Measurements from ENCODE around the gene NKAPL.

The NKAPL gene

GRCh38 chr6:28226460-28226859 lies 32.6 kb upstream of the NKAPL start:
- TF ChIP-seq CTCF (IDR thresholded peaks at IDR 0.05; ENCODE audit: low read depth, low read length), result no peak
- no peak overlapping the region for H3K4me3 ChIP-seq (replicated peaks in 1 of 2; ENCODE audit: low read depth in 2 of 2, low read length in 2 of 2)
- DNase-seq (ENCODE audit: low read depth in 2 of 2), result no peak

- no peak for TF ChIP-seq CTCF (IDR thresholded peaks at IDR 0.05; ENCODE audit: low read depth, low read length)
- DNase-seq (ENCODE audit: low read depth in 2 of 2), result no peak
- no peak overlapping the region for H3K4me3 ChIP-seq (replicated peaks in 1 of 2; ENCODE audit: low read depth in 2 of 2, low read length in 2 of 2)
Measured at GRCh38 chr6:28232785-28233184, 26.3 kb upstream of the NKAPL start.

- no peak for DNase-seq (ENCODE audit: low read depth in 2 of 2)
- H3K4me3 ChIP-seq (replicated peaks in 1 of 2; ENCODE audit: low read depth in 2 of 2, low read length in 2 of 2), result no peak overlapping the region
- no peak for TF ChIP-seq CTCF (IDR thresholded peaks at IDR 0.05; ENCODE audit: low read depth, low read length)
Measured at GRCh38 chr6:28235912-28236452, 23.1 kb upstream of the NKAPL start.

GRCh38 chr6:28239636-28240035 lies 19.5 kb upstream of the NKAPL start:
- TF ChIP-seq CTCF (IDR thresholded peaks at IDR 0.05; ENCODE audit: low read depth, low read length), result no peak
- DNase-seq (ENCODE audit: low read depth in 2 of 2), result no peak
- H3K4me3 ChIP-seq (replicated peaks in 1 of 2; ENCODE audit: low read depth in 2 of 2, low read length in 2 of 2), result no peak overlapping the region

GRCh38 chr6:28240471-28240870 lies 18.6 kb upstream of the NKAPL start:
- no peak overlapping the region for H3K4me3 ChIP-seq (replicated peaks in 1 of 2; ENCODE audit: low read depth in 2 of 2, low read length in 2 of 2)
- no peak for DNase-seq (ENCODE audit: low read depth in 2 of 2)
- TF ChIP-seq CTCF (IDR thresholded peaks at IDR 0.05; ENCODE audit: low read depth, low read length), result no peak

GRCh38 chr6:28243946-28244345 lies 15.2 kb upstream of the NKAPL start:
- H3K4me3 ChIP-seq (replicated peaks in 1 of 2; ENCODE audit: low read depth in 2 of 2, low read length in 2 of 2), result no peak overlapping the region
- DNase-seq (ENCODE audit: low read depth in 2 of 2), result no peak
- no peak for TF ChIP-seq CTCF (IDR thresholded peaks at IDR 0.05; ENCODE audit: low read depth, low read length)
